Measurements from ENCODE around the gene WDR4.

DNA sequence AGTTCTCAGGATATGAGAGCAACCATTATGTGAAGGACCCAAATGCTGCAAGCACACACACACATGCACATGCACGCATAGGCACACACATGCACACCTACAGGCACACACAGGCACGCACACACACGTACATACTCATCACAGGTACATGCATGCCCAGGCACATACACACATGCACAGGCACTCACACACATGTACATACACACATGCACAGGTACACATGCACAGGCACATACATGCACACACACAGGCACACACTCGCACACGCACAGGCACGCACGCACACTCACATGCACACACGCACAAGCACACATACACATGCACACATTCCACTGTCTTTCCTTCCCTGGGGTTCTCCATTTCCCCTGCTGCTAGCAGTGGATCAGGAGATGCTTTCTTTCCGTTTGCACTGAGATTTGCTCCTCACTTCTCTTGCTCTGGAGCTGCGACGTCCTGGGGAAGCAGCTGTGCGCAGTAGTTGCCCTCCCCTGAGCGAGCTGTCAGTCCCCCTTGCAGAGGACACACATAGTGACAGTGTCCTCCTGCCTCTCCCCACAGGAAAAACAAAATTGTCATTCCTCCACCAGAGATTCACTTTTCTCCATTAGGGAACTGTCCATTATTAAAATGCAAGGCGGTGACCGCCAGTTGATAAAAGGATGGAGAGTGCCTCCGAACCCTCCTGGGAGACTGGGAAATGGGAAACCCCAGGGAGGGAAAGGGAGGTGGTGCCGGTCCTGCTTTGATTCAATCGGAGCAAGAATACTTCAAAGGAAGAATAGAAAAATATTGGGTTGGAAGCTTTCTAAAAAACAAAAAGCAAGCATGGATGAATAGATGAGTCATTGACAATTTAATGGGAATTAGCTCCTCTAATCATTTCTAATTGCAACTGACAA lies 69.5 kb downstream of the WDR4 start:
- TF ChIP-seq, protein P1, sequence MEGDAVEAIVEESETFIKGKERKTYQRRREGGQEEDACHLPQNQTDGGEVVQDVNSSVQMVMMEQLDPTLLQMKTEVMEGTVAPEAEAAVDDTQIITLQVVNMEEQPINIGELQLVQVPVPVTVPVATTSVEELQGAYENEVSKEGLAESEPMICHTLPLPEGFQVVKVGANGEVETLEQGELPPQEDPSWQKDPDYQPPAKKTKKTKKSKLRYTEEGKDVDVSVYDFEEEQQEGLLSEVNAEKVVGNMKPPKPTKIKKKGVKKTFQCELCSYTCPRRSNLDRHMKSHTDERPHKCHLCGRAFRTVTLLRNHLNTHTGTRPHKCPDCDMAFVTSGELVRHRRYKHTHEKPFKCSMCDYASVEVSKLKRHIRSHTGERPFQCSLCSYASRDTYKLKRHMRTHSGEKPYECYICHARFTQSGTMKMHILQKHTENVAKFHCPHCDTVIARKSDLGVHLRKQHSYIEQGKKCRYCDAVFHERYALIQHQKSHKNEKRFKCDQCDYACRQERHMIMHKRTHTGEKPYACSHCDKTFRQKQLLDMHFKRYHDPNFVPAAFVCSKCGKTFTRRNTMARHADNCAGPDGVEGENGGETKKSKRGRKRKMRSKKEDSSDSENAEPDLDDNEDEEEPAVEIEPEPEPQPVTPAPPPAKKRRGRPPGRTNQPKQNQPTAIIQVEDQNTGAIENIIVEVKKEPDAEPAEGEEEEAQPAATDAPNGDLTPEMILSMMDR (IDR thresholded peaks at IDR 0.05): no peak
- TF ChIP-seq POLR2A (IDR thresholded peaks at IDR 0.05): no peak
